HCT116 (cell line): ENCODE data around the gene GCGR. TPM values are rescaled to one million over a fixed set of nuclear protein-coding genes. Genes with fewer than 3 reads are reported as not detected.

Experiments
- ATAC-seq: fragments of 200-7000 bp; cut with Tn5 transposase; 2 replicates; pipeline ENCODE4 v1.9.1; 2020; ENCODE audit warnings: mild to moderate bottlenecking, moderate library complexity
- BruUV-seq: library from RNA; stranded (reverse); fragments of 400-500 nt; replicated peaks from 2 replicates; lab custom pipeline; 2021; lab: Mats Ljungman, UMichigan
- CTCF ChIA-PET: fragments of 300-600 bp; sonication (Branson Sonifier 250); formaldehyde crosslinking; loops from one replicate; lab custom pipeline; 2021; ENCODE audit warnings: antibody characterized with exemption; lab: Charles Lee
- POLR2A ChIA-PET: fragments of 300-600, 350-600 bp; sonication (Branson Sonifier 250); formaldehyde crosslinking; loops from one replicate; lab custom pipeline; 2021; ENCODE audit warnings: antibody characterized with exemption; lab: Charles Lee
- RAD21 ChIA-PET, 2 experiments: fragments of 300-600 bp; sonication (Branson Sonifier 250); formaldehyde crosslinking; loops; one replicate each; lab custom pipeline; 2023; ENCODE audit warnings: low total read pairs in 2 of 2; ENCODE audit not compliant: uncharacterized antibody in 2 of 2, unreplicated experiment in 2 of 2, low non-redundant PET in 1 of 2; lab: Charles Lee
- DNase-seq: peaks from one replicate; pipeline ENCODE4 v3.0.0-alpha.2; 2010; ENCODE audit warnings: low read depth, low spot score
- H2AFZ ChIP-seq: fragments of 200-600 bp; shearing (Covaris generic), sonication (generic); 2 replicates; pipeline ENCODE4 v1.6.1; 2017; ENCODE audit warnings: low read depth, mixed run types, mixed read lengths, antibody characterized with exemption, low read length; ENCODE audit not compliant: poor library complexity, severe bottlenecking
- H3K27ac ChIP-seq: 2 replicates; pipeline ENCODE4 v1.5.1; 2012; ENCODE audit warnings: low read depth, low read length
- H3K27me3 ChIP-seq: fragments of 200-600 bp; sonication (generic); 2 replicates; pipeline ENCODE4 v1.6.1; 2016; ENCODE audit warnings: mixed run types, low read length, mixed read lengths; ENCODE audit not compliant: insufficient read depth
- H3K36me3 ChIP-seq, 2 experiments: fragments of 200-500 bp in 1 of 2; fragments of 200-600 bp in 1 of 2; sonication (Bioruptor generic) in 1 of 2; sonication (generic) in 1 of 2; 2 replicates each; pipeline versions ENCODE4 v1.5.1 to v1.6.1; 2014 to 2016; ENCODE audit warnings: low read length in 2 of 2, inconsistent platforms in 1 of 2, mixed read lengths in 1 of 2, mixed run types in 1 of 2; ENCODE audit not compliant: insufficient read depth in 2 of 2, control insufficient read depth in 1 of 2
- H3K4me1 ChIP-seq, 2 experiments: fragments of 200-600 bp in 1 of 2; sonication (generic) in 1 of 2; 2 replicates each; pipeline versions ENCODE4 v1.5.1 to v1.6.1; 2012 to 2017; ENCODE audit warnings: low read length in 2 of 2, inconsistent platforms in 1 of 2, mild to moderate bottlenecking in 1 of 2, mixed read lengths in 1 of 2, mixed run types in 1 of 2, moderate library complexity in 1 of 2; ENCODE audit not compliant: insufficient read depth in 2 of 2, control insufficient read depth in 1 of 2
- H3K4me2 ChIP-seq: fragments of 200-600 bp; sonication (generic); 2 replicates; pipeline ENCODE4 v1.6.1; 2017; ENCODE audit warnings: mixed run types, low read length, mixed read lengths
- H3K4me3 ChIP-seq, 2 experiments: fragments of 200-600 bp in 1 of 2; sonication (generic) in 1 of 2; replicated peaks in 1 of 2; 2 replicates each; pipeline ENCODE4 v1.5.1; 2011 to 2016; ENCODE audit warnings: low read length in 2 of 2, control low read depth in 1 of 2, low read depth in 1 of 2, mild to moderate bottlenecking in 1 of 2, mixed read lengths in 1 of 2, mixed run types in 1 of 2
- H3K79me2 ChIP-seq: fragments of 200-600 bp; sonication (generic); 2 replicates; pipeline ENCODE4 v1.6.1; 2017; ENCODE audit warnings: mild to moderate bottlenecking, mixed run types, low read length, moderate library complexity, mixed read lengths; ENCODE audit not compliant: insufficient read depth
- H3K9ac ChIP-seq: fragments of 200-600 bp; sonication (generic); 2 replicates; pipeline ENCODE4 v1.6.1; 2016; ENCODE audit warnings: low read length, mixed read lengths
- H3K9me2 ChIP-seq: fragments of 200-600 bp; sonication (generic), shearing (Covaris generic); 2 replicates; pipeline ENCODE4 v1.6.1; 2017; ENCODE audit warnings: mixed run types, mild to moderate bottlenecking, moderate library complexity; ENCODE audit not compliant: insufficient read depth
- H3K9me3 ChIP-seq, 2 experiments: fragments of 200-500 bp in 1 of 2; fragments of 200-600 bp in 1 of 2; sonication (Bioruptor generic) in 1 of 2; sonication (generic) in 1 of 2; 2 replicates each; pipeline ENCODE4 v1.6.1; 2014 to 2017; ENCODE audit warnings: low read length in 2 of 2, mixed read lengths in 2 of 2, inconsistent platforms in 1 of 2, low read depth in 1 of 2, mild to moderate bottlenecking in 1 of 2, mixed run types in 1 of 2, moderate library complexity in 1 of 2; ENCODE audit not compliant: control insufficient read depth in 1 of 2, insufficient read depth in 1 of 2
- H4K20me1 ChIP-seq: fragments of 200-600 bp; sonication (generic), shearing (Covaris generic); 2 replicates; pipeline ENCODE4 v1.6.1; 2017; ENCODE audit warnings: mixed run types, mild to moderate bottlenecking, moderate library complexity; ENCODE audit not compliant: insufficient read depth
- ATF3 ChIP-seq: IDR thresholded peaks from 2 replicates; pipeline ENCODE4 v1.6.1; 2012
- CEBPB ChIP-seq: IDR thresholded peaks from 2 replicates; pipeline ENCODE4 v1.6.1; 2012; ENCODE audit warnings: low read depth
- EZH2phosphoT487 ChIP-seq: fragments of 200-600 bp; IDR thresholded peaks from 2 replicates; pipeline ENCODE4 v1.6.1; 2018; ENCODE audit warnings: antibody characterized with exemption, borderline replicate concordance
- FOSL1 ChIP-seq: IDR thresholded peaks from 2 replicates; pipeline ENCODE4 v1.6.1; 2012; ENCODE audit warnings: low read depth
- JUND ChIP-seq: IDR thresholded peaks from 2 replicates; pipeline ENCODE4 v1.6.1; 2012
- MAX ChIP-seq: IDR thresholded peaks from 2 replicates; pipeline ENCODE4 v1.6.1; 2012
- RAD21 ChIP-seq: IDR thresholded peaks from 2 replicates; pipeline ENCODE4 v1.6.1; 2012; ENCODE audit warnings: low read depth, mild to moderate bottlenecking
- REST ChIP-seq: IDR thresholded peaks from 2 replicates; pipeline ENCODE4 v1.6.1; 2012; ENCODE audit warnings: low read depth
- SIN3A ChIP-seq: IDR thresholded peaks from 2 replicates; pipeline ENCODE4 v1.6.1; 2012; ENCODE audit warnings: low read depth
- SP1 ChIP-seq: IDR thresholded peaks from 2 replicates; pipeline ENCODE4 v1.6.1; 2012; ENCODE audit warnings: low read depth
- SRF ChIP-seq: IDR thresholded peaks from 2 replicates; pipeline ENCODE4 v1.6.1; 2012; ENCODE audit warnings: low read depth
- TCF7L2 ChIP-seq: IDR thresholded peaks from 2 replicates; pipeline ENCODE4 v1.7.0; 2011; ENCODE audit warnings: borderline replicate concordance, inconsistent platforms; ENCODE audit not compliant: insufficient read depth, insufficient read length; ENCODE audit errors: extremely low read depth
- YY1 ChIP-seq: IDR thresholded peaks from 2 replicates; pipeline ENCODE4 v1.6.1; 2011; ENCODE audit warnings: low read length, low read depth, moderate library complexity, mild to moderate bottlenecking; ENCODE audit not compliant: insufficient replicate concordance; ENCODE audit errors: extremely low read depth
- ZBTB33 ChIP-seq: IDR thresholded peaks from 2 replicates; pipeline ENCODE4 v1.6.1; 2011; ENCODE audit warnings: mild to moderate bottlenecking, low read length, moderate library complexity; ENCODE audit not compliant: insufficient replicate concordance; ENCODE audit errors: extremely low read depth
- intact Hi-C: fragments of 100-400 bp; cut with micrococcal nuclease; formaldehyde crosslinking; loops from 2 replicates; pipeline ENCODE4 v1.10.0; 2022
- total RNA-seq: library from RNA; stranded (reverse); gene quantifications from one replicate; pipeline ENCODE4 v1.2.1, GENCODE V29; 2021; ENCODE audit not compliant: unreplicated experiment

Gene GCGR
- total RNA-seq, 1 experiment from 2014 or later: not detected

GRCh38 chr17:81811705-81812570 is 8.0 kb downstream of the GCGR start (continued):
- no peak for TF ChIP-seq ZBTB33

GRCh38 chr17:81812571-81813370 is 8.8 kb downstream of the GCGR start:
- POLR2A ChIA-PET: interaction anchor here (1.2 kb wide), 1 partner anchor 60 kb away, joined by 3 read pairs; no protein-coding TSS in a partner anchor
- no peaks in the 10 kb centered on the region for H3K79me2 ChIP-seq

More at GRCh38 chr17:81812571-81813370, 8.8 kb downstream of the GCGR start:
- ChIA-PET CTCF (no interaction called here), RAD21 (no interaction called here)
- no peaks in the 10 kb centered on the region for H4K20me1 ChIP-seq
- no peaks in the 10 kb centered on the region for H3K36me3 ChIP-seq
- no peaks in the 10 kb centered on the region for H3K9me3 ChIP-seq
- intact Hi-C loops: no loop called here
- H3K4me3 ChIP-seq: no peak overlapping the region
- TF ChIP-seq JUND (no peak), FOSL1 (no peak), YY1 (no peak), EZH2phosphoT487 (no peak), REST (no peak), RAD21 (no peak), SIN3A (no peak), ATF3 (no peak), MAX (no peak), TCF7L2 (no peak), SRF (no peak), CEBPB (no peak), SP1 (no peak)
- peaks cover 3 to 16% of the 10 kb centered on the region in 2 experiments; a peak in 2 of 4 replicates for H3K4me1 ChIP-seq
- BruUV-seq: no TSS peak
- ATAC-seq (no peak), DNase-seq (no peak)
- H3K27ac ChIP-seq: no peak overlapping the region
- no peaks in the 10 kb centered on the region for H3K9me2 ChIP-seq
- H3K27me3 ChIP-seq: peaks cover 3% of the 10 kb centered on the region; the same call in 1 of the 2 replicates
- no peak overlapping the region for H3K9ac ChIP-seq
- no peak overlapping the region for H3K4me2 ChIP-seq
- H2AFZ ChIP-seq: no peak overlapping the region
